GM18858 (cell line): ENCODE data around the gene BNIP2.
"Not testable (repeated sequence)": the region's sequence is repeated elsewhere in the genome, so short reads cannot be mapped to it uniquely, and the experiment has no call there.

Experiments
- ATAC-seq: cut with Tn5 transposase; IDR thresholded peaks from one replicate; pipeline ENCODE4 v1.9.1; 2021; ENCODE audit not compliant: unreplicated experiment

Gene BNIP2, protein sequence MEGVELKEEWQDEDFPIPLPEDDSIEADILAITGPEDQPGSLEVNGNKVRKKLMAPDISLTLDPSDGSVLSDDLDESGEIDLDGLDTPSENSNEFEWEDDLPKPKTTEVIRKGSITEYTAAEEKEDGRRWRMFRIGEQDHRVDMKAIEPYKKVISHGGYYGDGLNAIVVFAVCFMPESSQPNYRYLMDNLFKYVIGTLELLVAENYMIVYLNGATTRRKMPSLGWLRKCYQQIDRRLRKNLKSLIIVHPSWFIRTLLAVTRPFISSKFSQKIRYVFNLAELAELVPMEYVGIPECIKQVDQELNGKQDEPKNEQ

DNA sequence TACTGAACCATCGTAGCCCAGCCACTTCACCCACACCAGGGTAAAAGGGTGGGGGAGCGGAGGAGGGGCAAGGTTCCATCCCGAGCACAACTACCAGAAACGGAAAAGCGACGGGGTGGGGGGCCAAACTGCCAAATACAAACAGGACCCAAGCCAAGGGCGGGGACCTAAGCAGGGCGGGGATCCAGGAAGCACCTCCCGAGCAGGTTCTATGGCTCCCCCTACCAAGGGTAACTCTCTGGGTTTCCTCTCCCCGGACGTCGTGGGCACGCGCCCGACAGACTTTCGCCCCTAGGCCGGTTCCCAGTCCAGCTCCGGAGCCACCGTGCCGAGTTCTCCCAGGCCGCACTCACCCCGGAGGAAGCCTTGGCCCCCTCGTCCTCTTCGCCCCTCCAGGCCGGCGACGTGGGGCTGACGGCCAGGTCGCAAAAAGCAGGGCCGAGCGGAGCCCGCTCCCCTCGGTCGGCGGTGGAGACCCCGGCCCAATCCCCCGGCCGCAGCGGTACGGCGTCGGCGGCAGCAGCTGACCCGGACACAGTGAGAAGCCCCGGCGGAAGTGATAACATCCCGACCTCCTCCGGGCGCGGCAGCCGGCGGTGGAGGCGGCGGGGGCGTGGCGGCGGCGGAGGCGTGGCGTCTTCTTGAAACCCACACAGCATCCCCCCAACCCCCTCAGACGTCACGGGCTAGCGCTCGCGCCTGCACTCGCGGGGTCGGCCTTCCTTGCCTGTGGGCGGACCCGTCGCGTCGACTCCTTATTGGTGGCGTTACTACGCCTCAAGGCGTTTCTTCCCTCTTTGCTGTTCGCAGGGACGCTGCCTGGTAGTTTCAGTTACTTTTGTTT, at the start of gene BNIP2:
TSS of gene BNIP2 (minus strand) at position 539 of the 844 bp plus-strand sequence. CDS start 6,863 bp downstream, outside the sequence.
- peak; percentile 50 for ATAC-seq

DNA sequence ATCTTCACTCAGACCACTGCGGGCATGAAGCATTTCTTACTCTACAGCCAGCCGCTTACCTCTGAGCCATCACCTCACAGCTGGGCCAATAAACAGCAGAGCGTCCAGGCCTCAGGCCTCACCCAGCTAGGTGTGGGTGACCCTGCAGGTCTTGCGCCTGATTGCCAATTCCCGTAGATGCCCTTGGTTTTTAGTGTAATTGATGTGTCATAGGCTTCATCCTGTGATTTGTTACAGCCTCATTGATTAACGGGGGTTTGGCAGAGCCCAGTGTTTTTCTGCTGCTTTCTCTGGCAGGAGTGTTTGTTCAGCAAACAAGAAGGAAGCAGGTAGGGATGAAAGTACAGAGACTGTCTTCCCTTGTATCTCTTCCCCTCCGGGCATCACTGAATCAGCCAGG, 49.6 kb upstream of the BNIP2 start:
- no peak for ATAC-seq

DNA sequence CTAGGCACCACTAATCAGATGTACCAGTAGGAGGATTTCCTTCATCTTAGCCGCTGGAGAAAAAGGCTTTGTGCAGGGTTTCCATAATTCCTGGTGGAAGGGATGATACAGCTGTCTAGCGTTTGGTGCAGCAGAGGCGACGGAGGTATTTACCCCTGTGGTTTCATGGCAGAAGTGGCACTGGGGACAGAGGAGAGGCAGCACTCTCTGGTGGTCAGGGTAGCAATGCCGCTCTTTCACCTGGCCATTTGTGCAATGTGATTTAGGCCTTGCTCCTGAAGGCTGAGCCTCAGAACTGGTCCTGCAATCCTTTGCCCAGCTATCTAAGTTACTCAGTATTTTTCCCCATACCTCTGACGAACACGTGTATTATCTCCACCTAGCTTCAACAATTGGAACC, 47.1 kb upstream of the BNIP2 start:
- ATAC-seq = no peak

DNA sequence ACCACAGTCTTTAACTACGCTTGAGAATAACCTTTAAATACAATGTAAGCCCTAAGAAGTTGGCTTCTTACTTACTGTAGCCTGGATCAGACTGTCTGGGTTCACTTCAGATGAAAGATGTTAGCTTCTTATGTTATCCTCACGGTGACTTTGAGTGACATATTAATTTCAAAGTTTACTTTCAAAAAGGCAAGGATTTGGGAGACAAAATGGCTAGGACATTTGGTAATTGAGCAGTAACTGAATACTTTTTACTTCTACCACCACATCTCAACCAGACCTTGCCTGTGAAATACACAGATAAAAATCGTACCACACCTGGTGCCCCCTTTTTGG, 36.0 kb upstream of the BNIP2 start:
- no peak for ATAC-seq

DNA sequence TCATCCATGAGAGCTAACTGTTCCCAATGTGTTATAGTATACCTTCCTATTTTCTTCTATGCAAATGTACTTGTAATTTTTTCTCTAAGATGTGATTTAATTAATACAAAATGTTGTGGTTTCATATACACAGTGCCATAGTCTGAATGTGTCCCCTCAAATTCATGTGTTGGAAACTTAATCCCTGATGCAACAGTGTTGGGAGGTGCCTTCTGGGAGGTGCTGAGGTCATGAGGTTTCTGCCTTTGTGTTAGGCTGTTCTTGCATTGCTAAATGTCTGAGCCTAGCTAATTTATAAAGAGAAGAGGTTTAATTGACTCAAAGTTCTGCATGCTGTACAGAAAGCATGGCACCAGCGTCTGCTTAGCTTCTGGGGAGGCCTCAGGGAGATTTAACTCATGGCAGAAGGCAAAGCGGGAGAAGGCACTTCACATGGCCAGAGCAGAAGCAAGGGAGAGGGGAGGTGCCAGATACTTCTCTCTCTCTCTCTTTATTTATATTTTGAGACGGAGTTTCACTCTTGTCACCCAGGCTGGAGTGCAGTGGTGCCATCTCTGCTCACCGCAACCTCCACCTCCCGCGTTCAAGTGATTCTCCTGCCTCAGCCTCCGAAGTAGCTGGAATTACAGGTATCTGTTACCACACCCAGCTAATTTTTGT, 34.7 kb upstream of the BNIP2 start:
- no peak for ATAC-seq

DNA sequence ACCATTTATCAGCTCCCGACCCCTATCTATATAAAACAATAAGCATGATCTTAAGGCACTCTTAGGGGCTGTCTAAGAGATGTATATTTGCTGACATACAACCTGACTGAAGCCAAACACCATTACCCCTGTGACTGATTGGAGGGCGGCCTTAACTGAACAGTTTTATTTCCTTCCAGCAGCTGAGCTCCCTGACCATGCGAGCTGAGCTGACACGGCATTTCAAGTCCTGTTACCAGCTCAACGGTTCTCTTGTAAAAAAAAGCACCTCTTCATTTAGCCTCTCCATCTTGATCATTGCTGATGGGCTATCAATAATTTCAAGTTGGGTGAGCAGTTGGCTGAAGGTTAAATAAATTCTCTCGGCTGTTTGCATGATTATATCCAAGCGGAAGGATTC, 33.4 kb upstream of the BNIP2 start:
- ATAC-seq = no peak

DNA sequence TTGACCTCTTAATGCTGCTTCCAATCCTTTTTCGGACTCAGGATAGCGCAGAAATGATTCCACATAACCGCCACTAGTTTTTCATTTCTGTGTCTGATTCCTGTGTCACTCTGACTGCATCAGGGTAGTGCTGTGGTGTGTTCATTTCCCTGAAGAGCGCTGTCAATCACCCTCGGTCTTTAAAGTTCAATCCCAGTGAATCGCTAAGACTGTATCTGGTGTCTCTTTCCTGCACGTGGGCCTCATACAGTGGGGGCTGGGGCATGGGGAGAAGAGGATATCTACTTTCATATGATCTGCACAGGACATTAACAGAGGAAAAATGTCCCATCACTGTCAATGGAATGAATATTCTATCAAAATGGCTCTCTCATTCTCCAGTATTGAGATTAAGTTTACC, 32.9 kb upstream of the BNIP2 start:
- ATAC-seq = no peak

DNA sequence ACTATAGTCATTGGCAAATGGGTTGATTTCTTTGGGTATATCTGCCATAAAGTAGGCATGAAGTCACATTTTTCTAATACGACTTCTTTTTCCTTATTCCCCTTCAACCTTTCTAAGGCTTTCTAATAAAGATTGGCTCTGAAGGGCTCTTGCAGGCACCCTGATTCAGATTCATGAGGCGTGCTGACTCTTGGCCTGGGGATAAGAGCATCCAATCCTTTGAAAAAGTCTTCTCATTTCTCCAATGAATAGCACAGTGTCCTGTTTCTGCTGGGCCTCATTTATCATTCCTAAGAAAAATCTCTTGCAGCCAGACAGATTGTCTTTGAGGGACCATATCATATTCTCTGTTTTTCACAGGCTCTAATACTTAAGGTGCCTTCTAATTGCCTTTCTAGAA, 32.3 kb upstream of the BNIP2 start:
- ATAC-seq = no peak

DNA sequence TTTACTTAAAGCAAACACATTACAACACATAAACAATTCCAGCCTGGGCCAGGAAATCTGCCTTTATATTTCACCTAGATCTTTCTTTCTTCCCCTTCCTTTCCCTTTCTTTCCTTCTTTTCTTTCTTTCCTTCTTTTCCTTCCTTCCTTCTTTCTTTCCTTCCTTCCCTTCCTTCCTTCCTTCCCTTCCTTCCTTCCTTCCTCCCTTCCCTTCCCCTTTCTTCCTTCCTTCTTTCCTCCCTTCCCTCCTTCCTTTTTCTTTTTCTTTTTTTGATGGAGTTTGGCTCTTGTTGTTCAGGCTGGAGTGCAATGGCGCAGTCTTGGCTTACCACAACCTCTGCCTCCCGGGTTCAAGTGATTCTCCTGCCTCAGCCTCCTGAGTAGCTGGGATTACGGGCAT, 24.1 kb upstream of the BNIP2 start:
- no peak for ATAC-seq

DNA sequence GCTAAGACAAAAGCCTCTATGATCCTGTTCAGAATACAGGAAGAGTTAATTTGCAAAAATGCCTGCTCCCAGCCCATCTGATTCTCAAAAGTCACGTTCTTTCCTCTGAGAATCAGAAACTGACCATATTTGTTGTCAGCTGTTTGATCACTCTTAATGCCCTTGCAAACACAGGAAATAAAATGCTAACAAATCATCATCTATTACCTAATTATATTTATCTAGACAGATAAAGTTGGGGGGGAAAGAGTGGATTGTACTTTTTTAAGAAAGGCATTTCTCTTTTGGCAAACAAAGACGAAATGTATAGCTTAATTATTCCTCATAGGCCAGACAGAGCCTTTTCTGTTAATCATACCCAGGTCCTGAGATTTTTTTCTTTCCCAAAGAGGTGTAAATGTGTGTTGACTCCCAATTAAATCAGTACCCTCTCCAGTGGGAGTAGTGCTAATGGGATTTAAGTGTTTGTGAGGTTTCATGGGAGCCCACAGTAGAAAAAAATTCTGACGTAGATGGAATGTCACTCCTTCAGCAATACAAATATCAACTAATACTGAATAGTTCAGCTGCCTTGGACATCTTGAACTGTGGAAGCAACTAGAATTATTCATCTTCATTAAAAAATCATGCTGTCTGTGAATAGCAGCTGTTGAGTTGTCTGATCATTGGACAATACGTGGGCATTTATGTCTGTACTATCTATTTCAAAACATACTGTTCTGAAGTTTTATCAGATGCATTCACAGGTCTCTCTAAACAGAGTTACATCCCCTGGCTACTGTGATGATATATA, 22.5 kb upstream of the BNIP2 start:
- no peak for ATAC-seq

DNA sequence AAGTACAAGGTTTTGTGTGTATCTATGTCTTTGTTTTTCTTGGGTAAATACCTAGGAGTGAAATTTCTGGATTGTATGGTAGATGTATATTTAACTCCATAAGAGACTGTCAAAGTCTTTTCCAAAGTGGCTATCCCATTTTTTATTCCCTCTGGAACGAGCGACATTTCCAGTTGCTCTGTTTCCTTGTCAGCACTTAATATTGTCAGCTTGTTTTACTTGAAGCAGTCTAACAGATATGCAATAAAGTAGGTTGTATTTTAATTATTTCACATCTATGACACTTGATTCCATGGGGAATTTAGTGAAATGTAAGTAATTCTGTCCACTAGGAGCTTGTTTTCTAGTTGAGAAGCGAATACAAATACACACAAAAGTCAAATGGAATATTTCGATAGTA, 18.5 kb upstream of the BNIP2 start:
- no peak for ATAC-seq

DNA sequence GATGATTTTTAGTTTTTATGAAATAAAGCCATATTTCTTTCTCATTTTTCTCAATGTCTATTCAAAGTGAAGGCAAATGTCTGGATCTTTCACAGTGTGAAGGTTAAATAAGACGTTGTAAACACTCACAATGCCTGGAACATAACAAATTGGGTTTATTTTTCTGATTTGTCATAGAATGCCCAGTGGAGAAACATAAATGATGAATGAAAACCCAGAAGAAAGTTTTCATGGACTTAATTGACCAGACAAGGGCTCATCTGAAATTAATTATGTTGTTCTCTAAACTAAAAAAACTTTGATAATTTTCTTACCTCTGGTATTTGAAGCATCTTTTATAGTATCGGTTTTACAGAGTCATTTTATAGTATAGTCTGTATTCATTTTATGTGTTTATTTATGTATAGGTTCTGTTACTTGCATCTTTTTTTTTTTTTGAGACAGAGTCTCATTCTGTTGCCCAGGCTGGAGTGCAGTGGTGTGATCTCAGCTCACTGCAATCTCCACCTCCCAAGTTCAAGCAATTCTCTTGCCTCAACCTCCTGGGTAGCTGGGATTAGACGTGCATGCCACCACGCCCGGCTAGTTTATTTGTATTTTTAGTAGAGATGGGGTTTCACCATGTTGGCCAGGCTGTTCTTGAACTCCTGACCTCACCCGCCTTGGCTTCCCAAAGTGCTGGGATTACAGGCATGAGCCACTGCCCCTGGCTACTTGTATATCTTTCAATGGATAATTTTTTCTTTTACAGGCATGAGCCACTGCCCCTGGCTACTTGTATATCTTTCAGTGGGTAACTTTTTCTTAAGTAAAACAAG, 15.1 kb upstream of the BNIP2 start:
- ATAC-seq = no peak

DNA sequence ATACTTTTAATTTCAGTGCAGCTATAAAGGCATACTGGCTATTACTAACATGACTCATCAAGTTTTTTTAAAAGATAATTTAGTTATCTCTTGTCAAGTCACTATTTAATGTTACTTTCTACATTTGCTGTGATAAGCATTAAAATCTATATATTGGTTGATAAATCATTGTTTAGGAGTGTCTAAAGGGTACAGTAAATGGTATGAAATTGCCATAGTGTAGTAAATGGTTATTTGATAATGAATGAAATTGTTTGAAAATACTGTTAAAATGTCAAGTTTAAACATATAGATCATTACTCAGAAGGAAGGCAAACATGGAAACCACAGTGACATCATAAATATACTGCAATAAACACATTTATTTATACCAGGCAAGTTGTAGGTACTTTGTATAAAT, 13.2 kb upstream of the BNIP2 start:
- ATAC-seq = no peak

DNA sequence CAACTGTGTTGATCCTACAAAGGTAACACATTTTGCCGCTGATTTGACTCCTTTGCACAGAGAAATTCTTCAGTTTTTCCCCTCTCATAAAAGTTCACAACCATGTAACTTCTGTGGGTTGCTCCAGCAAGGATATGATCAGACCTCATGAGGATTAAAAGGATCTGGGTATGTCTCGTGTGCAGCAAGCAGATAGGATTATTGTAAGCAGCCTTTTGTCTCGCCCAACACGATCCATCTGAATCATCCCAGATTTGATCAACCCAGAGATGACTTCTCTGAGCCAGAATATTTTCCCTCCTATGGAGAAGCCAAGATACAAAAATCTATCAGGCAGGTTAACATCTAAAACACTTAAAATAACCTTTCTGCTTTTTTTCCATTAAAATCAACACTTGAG, 12.8 kb upstream of the BNIP2 start:
- no peak for ATAC-seq

DNA sequence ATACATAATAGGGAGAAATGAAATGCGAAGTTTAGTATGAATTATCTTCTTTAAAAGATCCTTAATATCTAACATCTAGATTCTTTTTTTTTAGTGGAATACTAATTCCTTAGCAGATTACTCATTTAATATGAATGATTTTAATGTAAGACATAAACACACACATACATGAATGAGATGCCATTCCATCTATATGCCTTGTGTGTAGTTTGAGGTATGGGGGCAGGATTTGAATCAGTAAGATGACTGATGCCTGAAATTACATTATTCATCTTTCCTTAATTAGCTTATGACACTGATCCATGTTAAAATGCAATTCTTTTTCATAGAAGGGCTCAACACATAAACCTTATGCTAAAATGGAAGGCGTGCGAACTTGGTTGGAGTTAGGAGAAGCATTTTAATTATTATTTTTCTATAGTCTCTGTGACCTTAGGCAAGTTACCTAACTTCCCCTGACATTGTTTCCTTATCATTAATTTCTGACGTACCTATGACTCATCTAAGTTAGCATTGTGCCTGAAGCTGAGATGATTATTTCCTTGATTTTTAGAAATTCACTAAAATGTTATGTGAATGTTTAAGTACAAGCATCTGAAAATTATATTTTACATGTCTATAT, 10.8 kb upstream of the BNIP2 start:
- ATAC-seq = no peak

DNA sequence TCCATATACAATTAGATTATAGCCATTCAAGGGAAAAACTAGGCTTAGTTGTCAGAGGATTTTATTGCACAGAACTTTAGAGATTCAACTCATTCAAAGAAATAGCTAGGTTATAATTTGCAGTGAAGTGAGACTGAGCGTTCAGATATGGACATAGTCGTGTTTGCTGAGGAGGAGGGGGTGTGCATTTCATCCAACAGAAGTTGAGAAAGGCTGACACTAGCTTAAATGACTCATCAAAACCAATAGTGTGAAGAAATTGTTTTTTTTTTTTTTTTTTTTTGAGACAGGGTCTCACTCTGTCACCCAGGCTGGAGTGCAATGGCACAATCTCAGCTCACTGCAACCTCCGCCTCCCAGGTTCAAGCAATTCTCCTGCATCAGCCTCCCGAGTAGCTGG, 8.9 kb upstream of the BNIP2 start:
- not testable (repeated sequence) for ATAC-seq

DNA sequence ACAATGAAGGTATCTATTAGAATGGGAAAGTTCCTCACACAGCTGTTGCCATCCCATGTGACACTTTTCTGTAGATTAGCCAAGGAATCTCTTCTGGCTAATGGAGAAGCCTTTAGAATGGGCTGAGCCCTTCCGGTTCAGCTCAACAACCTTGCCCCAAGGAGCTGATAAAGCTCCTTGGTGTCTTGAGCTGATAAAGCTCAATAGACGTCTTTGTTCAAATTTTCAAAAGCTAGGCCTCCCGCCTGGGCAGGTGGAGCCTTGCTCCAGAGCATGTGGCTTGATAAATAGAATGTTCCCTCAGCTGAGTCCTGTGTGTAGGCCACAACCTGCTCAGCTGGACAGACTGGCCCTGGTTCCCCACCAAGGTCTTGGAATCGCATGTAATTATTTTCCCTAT, 7.2 kb upstream of the BNIP2 start:
- ATAC-seq = no peak

DNA sequence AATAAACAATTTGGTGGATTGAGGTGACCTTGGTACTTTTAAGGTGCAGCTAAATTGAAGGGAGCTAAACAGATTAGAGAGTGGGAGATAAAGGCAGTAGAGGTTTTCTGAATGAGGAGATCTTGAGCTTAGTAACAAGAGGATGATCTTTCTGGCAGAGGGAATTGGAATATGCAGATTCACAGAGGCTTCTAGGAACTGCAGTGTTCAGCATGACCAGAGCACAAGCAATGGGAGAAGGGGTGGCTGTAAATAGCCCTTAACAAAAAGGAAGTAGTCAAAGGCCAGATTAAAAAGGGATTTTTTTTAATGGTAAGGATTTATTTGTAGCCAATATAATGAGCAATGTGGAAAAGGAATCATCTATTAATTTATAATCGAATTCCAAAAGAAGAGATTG, 5.7 kb upstream of the BNIP2 start:
- no peak for ATAC-seq

DNA sequence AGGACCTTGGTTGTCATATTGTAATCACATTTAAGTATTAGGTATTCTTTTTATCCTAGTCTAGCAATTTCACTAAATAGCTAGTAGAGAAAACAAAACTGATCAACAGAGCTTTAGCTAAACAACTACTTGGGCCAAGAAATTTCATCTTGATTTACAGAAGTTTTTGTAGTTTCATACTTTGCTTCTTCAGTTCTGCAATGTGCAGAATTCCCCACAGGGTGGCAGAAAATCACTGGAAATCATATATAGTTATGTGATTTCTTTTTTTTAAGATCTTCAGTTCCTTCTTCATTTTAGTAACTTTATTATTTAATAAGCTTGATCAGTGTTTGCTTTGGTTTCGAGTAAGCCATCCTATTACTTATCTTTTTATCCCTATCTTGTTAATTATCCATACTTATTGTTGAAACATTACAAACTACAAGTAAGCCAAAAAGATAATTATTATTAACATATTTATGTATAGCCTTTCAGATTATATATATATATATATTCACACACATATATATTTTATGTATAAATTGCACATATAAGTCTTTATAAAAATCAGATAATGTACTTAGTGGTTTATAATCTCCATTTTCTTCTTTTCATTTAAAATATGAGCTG, 2.2 kb upstream of the BNIP2 start:
- ATAC-seq = no peak
